Measurements from ENCODE around the gene ME3. TPM values are rescaled to one million over a fixed set of nuclear protein-coding genes. Genes with fewer than 3 reads are reported as not detected.
"Not testable (repeated sequence)": the region's sequence is repeated elsewhere in the genome, so short reads cannot be mapped to it uniquely, and the experiment has no call there.

Gene ME3
- total RNA-seq, 1 experiment from 2014 or later, result 1.8 TPM

- Mint-ChIP-seq H3K4me3 (no peak overlapping the region), H3K27ac (no peak overlapping the region), H3K27me3 (ENCODE audit: low read depth) (no peaks in the 10 kb centered on the region), H3K4me1 (no peaks in the 10 kb centered on the region), H3K9me3 (peaks cover 10% of the 10 kb centered on the region), H3K36me3 (no peaks in the 10 kb centered on the region)
- DNase-seq (ENCODE audit: low spot score) (no peak), ATAC-seq (no peak)
- CTCF ChIA-PET, result interaction anchor here (1.0 kb wide), 1 partner anchor 42 kb away, joined by 4 read pairs; no protein-coding TSS in a partner anchor
- TF ChIP-seq ZNF512 (CRISPR knock-in tag; IDR thresholded peaks at IDR 0.05; ENCODE audit: borderline replicate concordance) (no peak), TP53 (CRISPR knock-in tag; IDR thresholded peaks at IDR 0.05) (no peak), ZNF281 (CRISPR knock-in tag; IDR thresholded peaks at IDR 0.05) (no peak), NFYB (CRISPR knock-in tag; conservative IDR thresholded peaks at IDR 0.05; ENCODE audit: low read depth) (no peak), PRRX2 (CRISPR knock-in tag; IDR thresholded peaks at IDR 0.05) (no peak), TCF7 (CRISPR knock-in tag; IDR thresholded peaks at IDR 0.05; ENCODE audit: low read depth) (no peak), JAZF1 (CRISPR knock-in tag; IDR thresholded peaks at IDR 0.05) (no peak)
- POLR2A ChIA-PET, result no interaction called here
Observed at GRCh38 chr11:86565801-86566312, 106.6 kb downstream of the ME3 start.

GRCh38 chr11:86565388-86565787 is 107.0 kb downstream of the ME3 start:
- Mint-ChIP-seq H3K4me1 (no peaks in the 10 kb centered on the region), H3K9me3 (peaks cover 10% of the 10 kb centered on the region), H3K36me3 (no peaks in the 10 kb centered on the region), H3K27me3 (ENCODE audit: low read depth) (no peaks in the 10 kb centered on the region), H3K4me3 (no peak overlapping the region), H3K27ac (no peak overlapping the region)
- ATAC-seq, result no peak
- DNase-seq (ENCODE audit: low spot score), result no peak
- POLR2A ChIA-PET, result no interaction called here
- TF ChIP-seq SP1 (CRISPR knock-in tag; conservative IDR thresholded peaks at IDR 0.05) (no peak), ZNF425 (CRISPR knock-in tag; conservative IDR thresholded peaks at IDR 0.05) (no peak), ZNF671 (CRISPR knock-in tag; IDR thresholded peaks at IDR 0.05) (no peak), ZNF263 (CRISPR knock-in tag; IDR thresholded peaks at IDR 0.05; ENCODE audit: low read depth) (no peak), MAX (CRISPR knock-in tag; IDR thresholded peaks at IDR 0.05) (no peak)
- CTCF ChIA-PET, result interaction anchor here (1.0 kb wide), 1 partner anchor 43 kb away, joined by 4 read pairs; no protein-coding TSS in a partner anchor

- H3K4me3 Mint-ChIP-seq; H3K27ac Mint-ChIP-seq; CTCF ChIA-PET; H3K4me1 Mint-ChIP-seq; H3K36me3 Mint-ChIP-seq; DNase-seq (ENCODE audit: low spot score); ATAC-seq; H3K9me3 Mint-ChIP-seq; H3K27me3 Mint-ChIP-seq (ENCODE audit: low read depth); POLR2A ChIA-PET: not testable (repeated sequence)
Observed at GRCh38 chr11:86562842-86563241, 109.6 kb downstream of the ME3 start.
